ENCODE results near the gene SORCS2. TPM values are rescaled to one million over a fixed set of nuclear protein-coding genes. Genes with fewer than 3 reads are reported as not detected.

SORCS2 gene
- total RNA-seq, 4 donors from 2014 or later, result 0.53 to 9.9 (median 0.90) TPM

DNA sequence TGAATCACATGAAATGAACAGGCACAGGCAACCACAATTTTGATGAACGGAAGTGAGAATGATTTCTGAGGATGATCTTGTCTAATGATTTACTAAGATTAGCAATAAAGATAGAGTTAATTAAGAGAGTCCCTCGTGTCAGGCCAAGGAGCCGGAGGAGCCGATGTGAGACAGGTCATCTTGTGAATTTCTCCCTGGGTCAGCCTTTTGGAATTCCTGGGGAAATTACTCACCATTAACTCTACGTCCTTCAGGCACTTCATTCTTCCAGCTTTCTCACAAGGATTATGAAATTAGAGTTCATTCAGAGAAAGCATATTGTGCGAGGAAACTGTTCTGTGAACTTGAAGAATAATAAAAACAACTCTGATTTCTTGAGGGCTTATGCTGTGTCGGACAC lies 155.6 kb downstream of the SORCS2 start:
- Histone ChIP-seq H3K4me1 (no peaks in the 10 kb centered on the region), H3K36me3 (no peaks in the 10 kb centered on the region), H3K27ac (no peak overlapping the region), H3K27me3 (no peaks in the 10 kb centered on the region), H3K4me3 (no peak overlapping the region), H3K9me3 (no peaks in the 10 kb centered on the region)
- TF ChIP-seq, protein P1, sequence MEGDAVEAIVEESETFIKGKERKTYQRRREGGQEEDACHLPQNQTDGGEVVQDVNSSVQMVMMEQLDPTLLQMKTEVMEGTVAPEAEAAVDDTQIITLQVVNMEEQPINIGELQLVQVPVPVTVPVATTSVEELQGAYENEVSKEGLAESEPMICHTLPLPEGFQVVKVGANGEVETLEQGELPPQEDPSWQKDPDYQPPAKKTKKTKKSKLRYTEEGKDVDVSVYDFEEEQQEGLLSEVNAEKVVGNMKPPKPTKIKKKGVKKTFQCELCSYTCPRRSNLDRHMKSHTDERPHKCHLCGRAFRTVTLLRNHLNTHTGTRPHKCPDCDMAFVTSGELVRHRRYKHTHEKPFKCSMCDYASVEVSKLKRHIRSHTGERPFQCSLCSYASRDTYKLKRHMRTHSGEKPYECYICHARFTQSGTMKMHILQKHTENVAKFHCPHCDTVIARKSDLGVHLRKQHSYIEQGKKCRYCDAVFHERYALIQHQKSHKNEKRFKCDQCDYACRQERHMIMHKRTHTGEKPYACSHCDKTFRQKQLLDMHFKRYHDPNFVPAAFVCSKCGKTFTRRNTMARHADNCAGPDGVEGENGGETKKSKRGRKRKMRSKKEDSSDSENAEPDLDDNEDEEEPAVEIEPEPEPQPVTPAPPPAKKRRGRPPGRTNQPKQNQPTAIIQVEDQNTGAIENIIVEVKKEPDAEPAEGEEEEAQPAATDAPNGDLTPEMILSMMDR (IDR thresholded peaks at IDR 0.05), result no peak
- TF ChIP-seq POLR2A (IDR thresholded peaks at IDR 0.05), result no peak
- no peak for DNase-seq

DNA sequence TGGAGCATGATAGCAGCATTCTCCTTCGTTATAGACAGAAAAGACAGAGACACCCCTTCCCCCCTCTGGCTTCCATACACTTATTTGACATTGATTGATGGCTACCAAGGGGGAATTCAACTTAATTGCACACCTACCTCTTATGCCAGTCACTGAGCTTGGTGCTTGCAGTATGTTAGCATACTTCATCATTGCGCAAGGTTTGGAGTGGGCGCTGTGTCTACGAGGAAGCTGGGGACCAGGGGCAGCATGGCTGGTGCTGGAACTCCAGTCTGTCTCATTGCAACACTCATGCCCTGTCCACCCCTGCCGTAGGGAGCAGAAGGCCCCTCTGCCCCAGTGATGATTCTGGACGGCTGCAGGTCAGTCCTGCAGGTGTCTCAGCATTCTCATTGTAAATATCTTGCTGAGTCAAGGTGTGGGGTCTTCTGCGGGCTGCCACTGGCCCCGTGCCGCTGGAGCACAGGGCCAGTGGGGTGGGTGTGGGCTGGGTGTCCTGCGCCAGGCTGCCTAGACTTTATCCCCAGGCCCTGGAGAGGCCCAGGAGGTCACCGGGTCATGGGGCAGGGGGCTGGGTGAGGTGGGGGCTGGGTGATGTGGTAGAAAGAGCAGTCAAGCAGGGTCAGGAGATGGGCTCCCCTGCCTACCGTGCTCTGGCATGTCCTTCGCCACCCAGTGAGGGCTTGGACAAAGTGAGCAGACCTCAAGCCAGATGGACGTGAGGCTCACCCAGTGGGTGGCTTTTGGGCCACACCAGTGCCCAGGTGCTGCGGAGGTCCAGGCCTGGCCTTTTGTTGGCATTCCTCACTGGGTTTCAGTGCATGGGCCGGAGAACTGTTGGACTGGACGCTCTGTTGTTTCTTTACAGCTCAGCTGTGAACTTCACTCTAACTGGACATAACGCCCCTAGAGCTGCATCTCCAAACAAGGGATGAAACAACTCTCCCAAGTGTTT lies 156.9 kb downstream of the SORCS2 start:
- Histone ChIP-seq H3K27ac (no peak overlapping the region), H3K27me3 (no peaks in the 10 kb centered on the region), H3K9me3 (no peaks in the 10 kb centered on the region), H3K4me3 (no peak overlapping the region), H3K36me3 (no peaks in the 10 kb centered on the region), H3K4me1 (no peaks in the 10 kb centered on the region)
- no peak for DNase-seq
- TF ChIP-seq, protein P1 (IDR thresholded peaks at IDR 0.05), result no peak
- no peak for TF ChIP-seq POLR2A (IDR thresholded peaks at IDR 0.05)

DNA sequence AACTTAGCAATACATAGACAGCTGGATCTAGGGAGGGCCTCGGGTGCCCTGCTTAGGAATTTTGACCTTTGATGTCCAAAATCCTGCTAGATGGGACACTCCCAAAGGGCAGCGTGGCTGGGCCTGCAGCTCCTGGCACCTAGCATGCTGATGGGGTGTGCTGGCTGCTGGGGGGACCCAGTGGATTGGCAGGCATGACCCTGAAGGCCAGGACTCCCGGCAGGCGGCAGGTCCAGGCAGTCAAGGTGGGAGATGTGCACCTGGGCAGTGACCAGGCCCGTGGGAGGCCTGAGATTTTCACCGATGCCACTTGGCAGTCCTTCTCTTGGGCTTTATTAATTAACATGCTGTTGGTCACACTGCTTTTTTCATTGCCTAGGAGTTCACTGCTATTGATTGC lies 158.1 kb downstream of the SORCS2 start:
- no peaks in the 10 kb centered on the region for H3K36me3 ChIP-seq
- H3K4me1 ChIP-seq, result no peaks in the 10 kb centered on the region
- H3K9me3 ChIP-seq, result no peaks in the 10 kb centered on the region
- no peak overlapping the region for H3K4me3 ChIP-seq
- H3K27me3 ChIP-seq, result no peaks in the 10 kb centered on the region
- TF ChIP-seq POLR2A (IDR thresholded peaks at IDR 0.05), result no peak
- TF ChIP-seq, protein P1 (IDR thresholded peaks at IDR 0.05), result no peak
- no peak for DNase-seq
- no peak overlapping the region for H3K27ac ChIP-seq

DNA sequence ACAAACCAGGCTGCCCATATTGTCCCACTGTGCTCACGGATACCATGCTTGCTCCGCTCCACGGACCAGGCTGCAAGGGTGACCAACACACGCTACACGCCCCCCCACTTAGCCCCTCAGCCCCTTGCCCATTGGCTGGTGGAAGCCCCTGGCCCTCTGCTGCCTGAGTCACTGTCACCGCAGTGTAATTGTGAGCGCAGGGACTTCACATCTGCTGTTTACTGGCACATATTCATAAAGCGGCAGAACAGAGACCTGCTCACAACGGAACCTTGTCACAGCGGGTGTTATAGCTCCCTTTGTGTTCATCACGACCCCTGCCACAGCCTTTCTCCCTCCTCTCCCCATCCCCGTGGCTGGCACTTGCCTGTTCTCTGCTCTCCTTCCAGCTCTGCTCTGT lies 158.7 kb downstream of the SORCS2 start:
- H3K9me3 ChIP-seq, result no peaks in the 10 kb centered on the region
- no peak overlapping the region for H3K4me3 ChIP-seq
- no peak for TF ChIP-seq POLR2A (IDR thresholded peaks at IDR 0.05)
- TF ChIP-seq, protein P1 (IDR thresholded peaks at IDR 0.05), result no peak
- H3K27me3 ChIP-seq, result no peaks in the 10 kb centered on the region
- H3K36me3 ChIP-seq, result no peaks in the 10 kb centered on the region
- H3K27ac ChIP-seq, result no peak overlapping the region
- H3K4me1 ChIP-seq, result no peaks in the 10 kb centered on the region
- DNase-seq, result no peak

DNA sequence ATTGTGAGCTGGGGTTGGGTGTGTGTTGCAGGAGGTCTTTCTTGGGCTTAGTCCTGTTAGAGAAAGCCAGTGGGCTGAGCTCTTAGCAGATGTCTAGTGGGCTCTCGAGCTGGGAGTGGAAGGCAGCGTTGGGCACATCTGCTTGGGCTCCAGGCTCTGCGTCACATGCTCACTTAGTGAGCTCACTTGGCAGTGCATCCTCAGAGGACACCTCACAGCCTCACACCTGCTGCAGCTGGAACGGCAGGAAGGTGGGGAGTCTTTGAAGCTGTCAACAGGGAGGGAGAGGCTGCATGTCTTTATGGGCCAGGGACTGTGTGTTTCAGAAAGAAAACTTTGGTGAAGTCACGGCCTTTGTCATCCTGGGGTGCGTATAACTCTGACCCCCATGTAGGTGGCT lies 160.1 kb downstream of the SORCS2 start:
- Histone ChIP-seq H3K9me3 (no peaks in the 10 kb centered on the region), H3K4me3 (no peak overlapping the region), H3K27me3 (no peaks in the 10 kb centered on the region), H3K36me3 (no peaks in the 10 kb centered on the region), H3K27ac (no peak overlapping the region), H3K4me1 (no peaks in the 10 kb centered on the region)
- no peak for TF ChIP-seq POLR2A (IDR thresholded peaks at IDR 0.05)
- TF ChIP-seq, protein P1 (IDR thresholded peaks at IDR 0.05), result no peak
- DNase-seq, result no peak

Measured in Peyer's patch (tissue), 4 donors.